Mesendoderm (in vitro differentiated cells): ENCODE data around the gene PLCL1.

Source experiments
- DNase-seq: peaks from one replicate; pipeline ENCODE4 v3.0.0; 2013
- H2AK5ac ChIP-seq: 2 replicates; pipeline ENCODE4 v1.6.1; 2013; ENCODE audit warnings: low read length, inconsistent platforms
- H2BK120ac ChIP-seq: 2 replicates; pipeline ENCODE4 v1.6.1; 2013; ENCODE audit warnings: low read depth, mild to moderate bottlenecking, low read length, moderate library complexity, mixed read lengths
- H2BK15ac ChIP-seq: replicated peaks from 2 replicates; pipeline ENCODE4 v1.6.1; 2013; ENCODE audit warnings: low read depth, mild to moderate bottlenecking, moderate library complexity
- H2BK5ac ChIP-seq: 2 replicates; pipeline ENCODE4 v1.6.1; 2013; ENCODE audit warnings: low read length, inconsistent platforms
- H3K18ac ChIP-seq: 2 replicates; pipeline ENCODE4 v1.6.1; 2013; ENCODE audit warnings: mild to moderate bottlenecking, low read length, mixed read lengths
- H3K23ac ChIP-seq: one replicate; pipeline ENCODE4 v1.6.1; 2013; ENCODE audit warnings: low read length
- H3K27ac ChIP-seq: 2 replicates; pipeline ENCODE4 v1.5.1; 2013; ENCODE audit warnings: low read depth, mild to moderate bottlenecking, inconsistent platforms, low read length, moderate library complexity
- H3K27me3 ChIP-seq: 2 replicates; pipeline ENCODE4 v1.6.1; 2013; ENCODE audit warnings: low read length, control low read depth, mild to moderate bottlenecking, inconsistent platforms; ENCODE audit not compliant: insufficient read depth, poor library complexity
- H3K36me3 ChIP-seq: 2 replicates; pipeline ENCODE4 v1.6.1; 2013; ENCODE audit warnings: low read length, inconsistent platforms; ENCODE audit not compliant: control insufficient read depth, insufficient read depth
- H3K4ac ChIP-seq: one replicate; pipeline ENCODE4 v1.6.1; 2013; ENCODE audit warnings: low read depth, mild to moderate bottlenecking, low read length, moderate library complexity
- H3K4me1 ChIP-seq: 2 replicates; pipeline ENCODE4 v1.6.1; 2013; ENCODE audit warnings: low read depth, low read length, inconsistent platforms; ENCODE audit not compliant: control insufficient read depth
- H3K4me2 ChIP-seq: 2 replicates; pipeline ENCODE4 v1.6.1; 2013; ENCODE audit warnings: low read length
- H3K4me3 ChIP-seq: 2 replicates; pipeline ENCODE4 v1.5.1; 2013; ENCODE audit warnings: mild to moderate bottlenecking, low read length
- H3K56ac ChIP-seq: one replicate; pipeline ENCODE4 v1.6.1; 2013; ENCODE audit warnings: low read length
- H3K79me1 ChIP-seq: 2 replicates; pipeline ENCODE4 v1.6.1; 2013; ENCODE audit warnings: low read length, inconsistent platforms
- H3K79me2 ChIP-seq: 2 replicates; pipeline ENCODE4 v1.6.1; 2013; ENCODE audit warnings: mild to moderate bottlenecking, low read length; ENCODE audit not compliant: control insufficient read depth, insufficient read depth
- H3K9ac ChIP-seq: 2 replicates; pipeline ENCODE4 v1.6.1; 2013; ENCODE audit warnings: low read length, inconsistent platforms
- H4K5ac ChIP-seq: one replicate; pipeline ENCODE4 v1.6.1; 2013; ENCODE audit warnings: low read length
- H4K8ac ChIP-seq: one replicate; pipeline ENCODE4 v1.6.1; 2013; ENCODE audit warnings: low read depth, mild to moderate bottlenecking, control low read depth, low read length, moderate library complexity
- WGBS: extraction: QIAGEN DNeasy Blood & Tissue Kit; methylation state at CpG from one replicate; pipeline ENCODE4 v1.1.7; 2013; ENCODE audit warnings: low lambda C conversion rate, missing lambda C conversion rate; ENCODE audit not compliant: insufficient coverage; ENCODE audit errors: extremely low coverage; 5-methylcytosine and 5-hydroxymethylcytosine counted together

Gene PLCL1

DNA sequence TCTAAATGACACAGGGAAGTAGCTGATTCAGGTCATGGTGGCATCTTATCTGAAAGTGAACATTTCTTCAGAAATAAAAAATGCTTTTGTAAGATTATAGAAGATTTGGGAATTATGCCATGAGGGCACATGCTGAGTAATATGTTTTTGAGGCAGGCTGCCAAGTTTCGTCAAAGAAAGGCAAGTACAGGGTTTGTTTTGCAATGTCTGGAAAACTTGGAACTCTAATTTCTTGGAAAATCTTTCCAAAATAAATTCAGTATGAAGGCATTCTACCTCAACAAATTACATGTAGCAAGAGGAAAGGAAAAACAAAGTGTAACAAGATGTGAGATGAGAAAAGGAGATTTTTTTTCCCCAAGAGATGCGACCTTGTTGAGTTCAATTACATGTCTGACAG lies 167.7 kb downstream of the PLCL1 start:
- no peak overlapping the region for H4K8ac ChIP-seq
- no peak overlapping the region for H2AK5ac ChIP-seq
- H3K23ac ChIP-seq: no peak overlapping the region
- H3K4me2 ChIP-seq: no peak overlapping the region
- H3K56ac ChIP-seq: no peak overlapping the region
- no peak overlapping the region for H3K4me3 ChIP-seq
- no peak overlapping the region for H3K27ac ChIP-seq
- H3K27me3 ChIP-seq: no peaks in the 10 kb centered on the region
- H3K79me1 ChIP-seq: no peaks in the 10 kb centered on the region
- no CpG with 5 or more reads among the region's 2 CpGs for WGBS
- H2BK5ac ChIP-seq: no peak overlapping the region
- no peak for DNase-seq
- no peak overlapping the region for H2BK120ac ChIP-seq
- H4K5ac ChIP-seq: no peak overlapping the region
- H2BK15ac ChIP-seq: no peak overlapping the region
- H3K4ac ChIP-seq: no peak overlapping the region
- H3K4me1 ChIP-seq: no peaks in the 10 kb centered on the region
- no peak overlapping the region for H3K18ac ChIP-seq
- no peaks in the 10 kb centered on the region for H3K36me3 ChIP-seq
- no peaks in the 10 kb centered on the region for H3K79me2 ChIP-seq
- H3K9ac ChIP-seq: no peak overlapping the region

DNA sequence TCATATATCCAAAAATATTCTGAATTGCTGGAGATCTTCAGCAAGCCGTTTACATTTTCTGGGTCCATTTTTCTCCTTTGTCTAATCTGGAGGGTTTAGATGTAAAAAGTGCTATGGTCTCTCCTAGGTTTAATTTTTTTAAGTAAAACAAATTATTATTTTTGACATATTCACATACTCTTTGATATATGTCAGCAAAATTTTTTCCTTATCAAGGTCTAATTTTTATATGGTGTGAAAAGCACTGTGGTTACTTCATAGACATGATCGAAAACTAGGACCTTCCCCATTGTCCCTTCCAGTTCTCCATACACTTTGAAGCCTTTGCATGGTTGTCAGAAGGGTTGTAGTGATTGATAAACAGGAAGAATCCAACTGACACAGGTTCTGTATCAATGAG lies 168.2 kb downstream of the PLCL1 start:
- Histone ChIP-seq H3K79me2 (no peaks in the 10 kb centered on the region), H3K4me2 (no peak overlapping the region), H2BK120ac (no peak overlapping the region), H3K4me3 (no peak overlapping the region), H2AK5ac (no peak overlapping the region), H2BK5ac (no peak overlapping the region), H3K56ac (no peak overlapping the region), H2BK15ac (no peak overlapping the region), H3K4ac (no peak overlapping the region), H4K8ac (no peak overlapping the region), H3K36me3 (no peaks in the 10 kb centered on the region), H3K18ac (no peak overlapping the region), H3K9ac (no peak overlapping the region), H4K5ac (no peak overlapping the region), H3K79me1 (no peaks in the 10 kb centered on the region), H3K27ac (no peak overlapping the region), H3K4me1 (no peaks in the 10 kb centered on the region), H3K27me3 (no peaks in the 10 kb centered on the region), H3K23ac (no peak overlapping the region)
- WGBS: no CpG with 5 or more reads among the region's 2 CpGs
- DNase-seq: no peak

DNA sequence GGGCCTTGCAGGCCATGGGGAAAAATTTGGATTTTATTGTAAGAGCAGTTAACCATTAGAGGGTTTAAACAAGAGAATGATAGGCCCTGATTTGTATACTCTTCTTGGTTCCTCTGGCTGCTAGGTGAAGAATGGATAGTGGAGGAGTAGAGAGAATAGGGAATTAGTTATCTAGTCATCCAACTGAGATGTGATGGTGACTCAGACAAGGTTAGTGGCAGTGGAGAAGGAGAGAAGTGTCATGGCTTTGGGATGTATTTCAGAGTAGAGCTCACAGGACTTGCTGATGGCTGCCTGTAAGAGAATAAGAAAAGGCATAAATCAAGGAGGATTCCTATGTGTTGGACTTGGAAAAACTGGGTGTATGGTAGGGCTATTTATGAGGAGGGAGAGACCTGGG lies 169.4 kb downstream of the PLCL1 start:
- Histone ChIP-seq H4K8ac (no peak overlapping the region), H3K27me3 (no peaks in the 10 kb centered on the region), H3K23ac (no peak overlapping the region)

DNA sequence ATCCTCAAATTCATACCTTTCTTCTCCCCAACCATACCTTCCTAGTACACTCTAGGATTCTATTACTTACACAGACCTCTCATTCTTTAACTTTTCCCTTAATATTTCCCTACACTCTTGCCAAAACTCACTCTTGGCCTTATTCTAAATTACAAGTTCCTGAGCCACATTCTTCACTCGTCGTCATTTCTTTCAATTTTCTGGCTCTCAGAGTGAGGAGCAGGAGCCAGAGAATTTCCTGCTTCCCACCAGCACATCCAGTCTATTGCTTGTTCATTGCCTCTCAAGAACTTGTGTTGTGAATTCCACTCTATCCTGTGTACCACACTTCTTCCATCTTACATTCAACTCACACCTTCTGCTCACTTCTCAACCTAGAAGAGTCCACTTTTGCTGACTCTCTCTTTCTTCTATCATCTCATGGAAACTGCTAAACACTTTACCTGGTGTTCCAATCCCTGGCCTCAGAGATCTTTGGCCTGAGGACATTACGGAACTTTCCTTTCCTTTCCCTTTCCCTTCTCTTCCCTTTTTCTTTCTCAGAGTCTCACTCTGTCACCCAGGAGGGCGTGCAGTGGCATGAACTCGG lies 171.6 kb downstream of the PLCL1 start:
- 100% methylated on average over 2 of the region's 5 CpGs for WGBS
- DNase-seq: no peak
- H3K4me3 ChIP-seq: no peak overlapping the region
- H3K36me3 ChIP-seq: no peaks in the 10 kb centered on the region
- H2BK15ac ChIP-seq: no peak overlapping the region
- no peaks in the 10 kb centered on the region for H3K79me2 ChIP-seq
- H3K4me1 ChIP-seq: no peaks in the 10 kb centered on the region
- no peak overlapping the region for H2AK5ac ChIP-seq
- H3K56ac ChIP-seq: no peak overlapping the region
- H3K4me2 ChIP-seq: no peak overlapping the region
- no peaks in the 10 kb centered on the region for H3K27me3 ChIP-seq
- H2BK5ac ChIP-seq: no peak overlapping the region
- H3K9ac ChIP-seq: no peak overlapping the region
- H2BK120ac ChIP-seq: no peak overlapping the region
- H3K4ac ChIP-seq: no peak overlapping the region
- no peak overlapping the region for H4K5ac ChIP-seq
- H3K18ac ChIP-seq: no peak overlapping the region
- H4K8ac ChIP-seq: no peak overlapping the region
- H3K23ac ChIP-seq: no peak overlapping the region
- H3K79me1 ChIP-seq: no peaks in the 10 kb centered on the region
- H3K27ac ChIP-seq: no peak overlapping the region

More for the DNA sequence above, 169.4 kb downstream of the PLCL1 start:
- Histone ChIP-seq H4K5ac (no peak overlapping the region), H3K79me2 (no peaks in the 10 kb centered on the region), H3K18ac (no peak overlapping the region), H3K56ac (no peak overlapping the region), H3K79me1 (no peaks in the 10 kb centered on the region), H3K4me3 (no peak overlapping the region), H3K4me2 (no peak overlapping the region), H3K9ac (no peak overlapping the region), H2BK15ac (no peak overlapping the region), H2AK5ac (no peak overlapping the region), H3K36me3 (no peaks in the 10 kb centered on the region), H2BK5ac (no peak overlapping the region), H3K4ac (no peak overlapping the region), H3K4me1 (no peaks in the 10 kb centered on the region), H2BK120ac (no peak overlapping the region), H3K27ac (no peak overlapping the region)
- DNase-seq: no peak

DNA sequence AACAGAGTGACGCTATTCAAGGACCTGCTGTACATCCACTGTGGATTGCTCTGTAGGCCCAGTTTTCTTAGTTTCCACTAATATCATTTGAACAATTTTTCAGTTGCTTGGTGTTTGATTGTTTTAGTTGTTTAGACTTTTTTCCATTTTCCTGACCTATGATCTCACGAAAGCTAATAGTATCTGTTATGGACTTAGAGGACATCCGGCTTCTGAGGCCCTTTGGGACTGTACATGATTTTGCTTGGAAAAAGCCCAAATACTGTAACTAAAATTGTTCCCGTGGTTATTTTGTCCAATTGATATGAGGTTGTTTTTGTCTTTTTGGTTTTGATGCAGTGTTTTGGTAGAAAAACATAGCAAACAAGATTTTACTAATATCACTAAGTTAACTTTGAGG lies 174.6 kb downstream of the PLCL1 start:
- H3K36me3 ChIP-seq: no peaks in the 10 kb centered on the region
- H3K79me2 ChIP-seq: no peaks in the 10 kb centered on the region
- H3K4ac ChIP-seq: no peak overlapping the region
- no peak overlapping the region for H2AK5ac ChIP-seq
- no peak overlapping the region for H3K4me3 ChIP-seq
- H2BK5ac ChIP-seq: no peak overlapping the region
- no peak for DNase-seq
- H3K27ac ChIP-seq: no peak overlapping the region
- H3K9ac ChIP-seq: no peak overlapping the region
- no CpG with 5 or more reads among the region's 4 CpGs for WGBS
- no peak overlapping the region for H3K56ac ChIP-seq
- H4K5ac ChIP-seq: no peak overlapping the region
- no peaks in the 10 kb centered on the region for H3K79me1 ChIP-seq
- H3K27me3 ChIP-seq: no peaks in the 10 kb centered on the region
- H4K8ac ChIP-seq: no peak overlapping the region
- no peak overlapping the region for H3K23ac ChIP-seq
- no peak overlapping the region for H2BK120ac ChIP-seq
- H3K18ac ChIP-seq: no peak overlapping the region
- no peak overlapping the region for H2BK15ac ChIP-seq
- H3K4me2 ChIP-seq: no peak overlapping the region
- H3K4me1 ChIP-seq: no peaks in the 10 kb centered on the region

DNA sequence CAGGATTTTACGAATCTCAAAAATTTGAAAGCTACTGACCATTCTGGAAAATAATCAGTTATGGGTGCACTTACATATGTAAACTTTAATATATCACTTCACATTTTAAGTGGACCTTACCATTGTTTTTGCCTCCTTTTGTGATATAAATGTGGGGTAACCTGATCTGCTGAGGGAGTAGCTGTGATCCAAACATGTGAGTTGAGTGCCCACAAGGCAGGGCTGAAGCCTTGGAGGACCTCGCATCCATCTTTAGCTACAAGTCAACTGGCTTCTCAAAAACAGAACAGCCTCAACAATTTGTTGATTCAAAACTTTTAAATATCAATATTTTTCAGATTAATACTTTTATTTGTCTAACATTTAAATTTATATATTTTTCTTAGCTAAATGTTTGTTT lies 178.2 kb downstream of the PLCL1 start:
- no peak overlapping the region for H3K56ac ChIP-seq
- no peaks in the 10 kb centered on the region for H3K79me2 ChIP-seq
- no peak overlapping the region for H2BK15ac ChIP-seq
- no peaks in the 10 kb centered on the region for H3K79me1 ChIP-seq
- no peak for DNase-seq
- no peak overlapping the region for H3K27ac ChIP-seq
- H3K4ac ChIP-seq: no peak overlapping the region
- H3K27me3 ChIP-seq: no peaks in the 10 kb centered on the region
- no peak overlapping the region for H4K8ac ChIP-seq
- no peak overlapping the region for H2BK120ac ChIP-seq
- H3K4me3 ChIP-seq: no peak overlapping the region
- H3K23ac ChIP-seq: no peak overlapping the region
- H3K9ac ChIP-seq: no peak overlapping the region
- no peak overlapping the region for H3K18ac ChIP-seq
- H3K4me2 ChIP-seq: no peak overlapping the region
- H3K36me3 ChIP-seq: no peaks in the 10 kb centered on the region
- no peaks in the 10 kb centered on the region for H3K4me1 ChIP-seq
- no peak overlapping the region for H2BK5ac ChIP-seq
- WGBS: no CpG with 5 or more reads among the region's 2 CpGs
- H4K5ac ChIP-seq: no peak overlapping the region
- H2AK5ac ChIP-seq: no peak overlapping the region
